Fibroblast of the aortic adventitia (primary cell): ENCODE results near the gene DENND5A. TPM values are rescaled to one million over a fixed set of nuclear protein-coding genes. Genes with fewer than 3 reads are reported as not detected.
A peak's percentile ranks its signal among the peaks of the same experiment; 100 is the strongest.
"Not testable (repeated sequence)": the region's sequence is repeated elsewhere in the genome, so short reads cannot be mapped to it uniquely, and the experiment has no call there.

Experiments used
- DNase-seq: peaks from one replicate; pipeline ENCODE4 v3.0.0-alpha.2; 2010; ENCODE audit warnings: low read depth
- H3K4me3 ChIP-seq: 2 replicates; pipeline ENCODE4 v1.5.1; 2011; ENCODE audit warnings: low read depth, mild to moderate bottlenecking, control low read depth, low read length, moderate library complexity
- total RNA-seq: library from RNA; depleted of rRNA; stranded (reverse); fragments of >200 nt; gene quantifications from 2 replicates; pipeline ENCODE4 v1.2.3, GENCODE V29; 2012; ENCODE audit warnings: low replicate concordance
- TF ChIP-seq, protein P1 (sequence below): IDR thresholded peaks from 2 replicates; pipeline ENCODE4 v1.5.1; 2011; ENCODE audit warnings: mild to moderate bottlenecking, low read length, control low read depth, inconsistent platforms; ENCODE audit not compliant: insufficient read depth

The DENND5A gene
- total RNA-seq, 1 donor = 105 TPM

DNA sequence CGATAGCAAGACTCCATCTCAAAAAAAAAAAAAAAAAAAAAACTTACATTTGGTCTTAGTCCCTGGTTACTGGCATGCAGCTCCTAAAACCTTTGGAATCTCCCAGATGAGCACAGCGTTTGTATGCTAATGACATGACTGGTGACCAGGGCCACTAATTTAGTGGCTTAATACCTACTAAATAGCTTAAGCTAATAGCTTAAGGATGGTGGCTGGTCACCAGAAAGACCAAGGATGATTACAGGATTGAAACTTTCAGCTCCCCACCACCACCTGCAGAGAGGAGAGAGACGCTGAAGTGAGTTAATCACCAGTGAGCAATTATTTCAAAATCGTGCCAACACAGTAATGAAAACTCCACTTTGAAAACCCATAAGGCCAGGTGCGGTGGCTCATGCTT, 37.1 kb downstream of the DENND5A start:
- no peak overlapping the region for H3K4me3 ChIP-seq
- TF ChIP-seq, protein P1, sequence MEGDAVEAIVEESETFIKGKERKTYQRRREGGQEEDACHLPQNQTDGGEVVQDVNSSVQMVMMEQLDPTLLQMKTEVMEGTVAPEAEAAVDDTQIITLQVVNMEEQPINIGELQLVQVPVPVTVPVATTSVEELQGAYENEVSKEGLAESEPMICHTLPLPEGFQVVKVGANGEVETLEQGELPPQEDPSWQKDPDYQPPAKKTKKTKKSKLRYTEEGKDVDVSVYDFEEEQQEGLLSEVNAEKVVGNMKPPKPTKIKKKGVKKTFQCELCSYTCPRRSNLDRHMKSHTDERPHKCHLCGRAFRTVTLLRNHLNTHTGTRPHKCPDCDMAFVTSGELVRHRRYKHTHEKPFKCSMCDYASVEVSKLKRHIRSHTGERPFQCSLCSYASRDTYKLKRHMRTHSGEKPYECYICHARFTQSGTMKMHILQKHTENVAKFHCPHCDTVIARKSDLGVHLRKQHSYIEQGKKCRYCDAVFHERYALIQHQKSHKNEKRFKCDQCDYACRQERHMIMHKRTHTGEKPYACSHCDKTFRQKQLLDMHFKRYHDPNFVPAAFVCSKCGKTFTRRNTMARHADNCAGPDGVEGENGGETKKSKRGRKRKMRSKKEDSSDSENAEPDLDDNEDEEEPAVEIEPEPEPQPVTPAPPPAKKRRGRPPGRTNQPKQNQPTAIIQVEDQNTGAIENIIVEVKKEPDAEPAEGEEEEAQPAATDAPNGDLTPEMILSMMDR = no peak
- DNase-seq = no peak

DNA sequence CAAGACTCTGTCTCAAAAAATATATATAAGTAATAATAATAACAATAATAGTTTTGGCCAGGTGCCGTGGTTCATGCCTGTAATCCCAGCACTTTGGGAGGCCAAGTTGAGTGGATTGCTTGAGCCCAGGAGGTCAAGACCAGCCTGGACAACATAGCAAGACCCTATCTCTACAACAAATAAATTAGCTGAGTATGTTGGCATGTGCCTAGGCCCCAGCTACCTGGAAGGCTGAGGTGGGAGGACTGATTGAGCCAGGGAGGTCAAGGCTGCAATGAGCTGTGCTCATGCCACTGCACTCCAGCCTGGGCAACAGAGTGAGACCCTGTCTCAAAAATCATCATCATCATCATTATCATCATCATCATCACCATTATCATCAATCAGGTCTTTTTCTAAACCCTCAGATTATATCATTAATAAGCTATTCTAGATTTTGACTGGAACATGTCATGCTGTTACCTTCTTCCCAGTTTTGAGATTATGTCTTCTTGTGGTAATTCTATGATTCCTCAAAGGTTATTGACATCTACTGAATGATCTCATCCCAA, 39.3 kb downstream of the DENND5A start:
- TF ChIP-seq, protein P1 = no peak
- no peak overlapping the region for H3K4me3 ChIP-seq
- no peak for DNase-seq

GRCh38 chr11:9222654-9223053, 42.5 kb downstream of the DENND5A start:
- no peak for DNase-seq
- H3K4me3 ChIP-seq = no peak overlapping the region
- TF ChIP-seq, protein P1 = no peak

GRCh38 chr11:9220853-9221252, 44.3 kb downstream of the DENND5A start:
- not testable (repeated sequence) for H3K4me3 ChIP-seq, DNase-seq

- no peak overlapping the region for H3K4me3 ChIP-seq
- TF ChIP-seq, protein P1 = no peak
- peak; percentile 98 for DNase-seq
Measured at GRCh38 chr11:9219572-9219971, 45.6 kb downstream of the DENND5A start.

GRCh38 chr11:9219115-9219514, 46.0 kb downstream of the DENND5A start:
- TF ChIP-seq, protein P1 = no peak
- DNase-seq = peak; percentile 97
- H3K4me3 ChIP-seq = no peak overlapping the region

DNA sequence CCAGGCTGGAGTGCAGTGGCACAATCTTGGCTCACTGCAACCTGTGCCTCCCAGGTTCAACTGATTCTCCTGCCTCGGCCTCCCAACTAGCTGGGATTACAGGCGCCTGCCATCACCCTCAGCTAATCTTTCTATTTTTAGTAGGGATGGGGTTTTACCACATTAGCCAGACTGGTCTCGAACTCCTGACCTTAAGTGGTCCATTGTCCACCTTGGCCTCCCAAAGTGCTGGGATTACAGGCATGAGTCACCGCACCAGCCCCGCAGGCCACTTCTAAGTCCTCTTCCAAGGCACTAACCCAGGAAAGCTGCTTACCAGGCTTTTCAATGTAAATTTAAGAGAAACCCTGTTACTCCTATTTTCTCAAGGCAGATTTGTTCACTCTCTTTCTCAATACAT, 50.4 kb downstream of the DENND5A start:
- no peak overlapping the region for H3K4me3 ChIP-seq
- DNase-seq = peak; percentile 54
- TF ChIP-seq, protein P1 = no peak
